ENCODE results near the gene MC2R.

Gene MC2R

GRCh38 chr18:13915391-13915790 lies at the start of gene MC2R:
MC2R (minus strand) TSS chr18:13915536; CDS start chr18:13885518, 30,018 bp downstream.
- DNase-seq = no peak

GRCh38 chr18:13945811-13946210 lies 30.5 kb upstream of the MC2R start:
- no peak for DNase-seq

- DNase-seq = no peak
Observed at GRCh38 chr18:13943338-13943737, 28.0 kb upstream of the MC2R start.

- DNase-seq = no peak
Observed at GRCh38 chr18:13940326-13940725, 25.0 kb upstream of the MC2R start.

- no peak for DNase-seq
Observed at GRCh38 chr18:13934676-13935075, 19.3 kb upstream of the MC2R start.

GRCh38 chr18:13934058-13934457 lies 18.7 kb upstream of the MC2R start:
- no peak for DNase-seq

GRCh38 chr18:13932285-13933025 lies 17.1 kb upstream of the MC2R start:
- DNase-seq = no peak

- DNase-seq = no peak
Observed at GRCh38 chr18:13930964-13931363, 15.6 kb upstream of the MC2R start.

GRCh38 chr18:13923221-13923620 lies 7.9 kb upstream of the MC2R start:
- no peak for DNase-seq

GRCh38 chr18:13918898-13919297 lies 3.6 kb upstream of the MC2R start:
- no peak for DNase-seq

- no peak for DNase-seq
Observed at GRCh38 chr18:13917401-13917800, 2.1 kb upstream of the MC2R start.

GRCh38 chr18:13916559-13916958 lies 1.2 kb upstream of the MC2R start:
- DNase-seq = no peak

GRCh38 chr18:13915995-13916431 lies 677 bp upstream of the MC2R start:
- DNase-seq = no peak

GRCh38 chr18:13914756-13915155 lies 580 bp downstream of the MC2R start:
- no peak for DNase-seq

GRCh38 chr18:13914170-13914569 lies 1.2 kb downstream of the MC2R start:
- no peak for DNase-seq

GRCh38 chr18:13913205-13913604 lies 2.1 kb downstream of the MC2R start:
- DNase-seq = no peak

- no peak for DNase-seq
Observed at GRCh38 chr18:13912601-13913000, 2.7 kb downstream of the MC2R start.

GRCh38 chr18:13910986-13911385 lies 4.3 kb downstream of the MC2R start:
- DNase-seq = no peak

GRCh38 chr18:13910501-13910900 lies 4.8 kb downstream of the MC2R start:
- no peak for DNase-seq

- DNase-seq = no peak
Observed at GRCh38 chr18:13909141-13909940, 6.0 kb downstream of the MC2R start.

GRCh38 chr18:13900633-13901032 lies 14.7 kb downstream of the MC2R start:
- no peak for DNase-seq

- DNase-seq = no peak
Observed at GRCh38 chr18:13895505-13896033, 19.8 kb downstream of the MC2R start.

- no peak for DNase-seq
Observed at GRCh38 chr18:13894531-13894930, 20.8 kb downstream of the MC2R start.

GRCh38 chr18:13893418-13893760 lies 21.9 kb downstream of the MC2R start:
- DNase-seq = no peak

All from hematopoietic multipotent progenitor cell treated with erythropoietin and hydrocortisone succinate and interleukin-3 and kit ligand, for 4 days (in vitro differentiated cells).